PFSK-1 (cell line): ENCODE results near the gene TMEM52B.

Source experiments
- FOXP2 ChIP-seq: optimal IDR thresholded peaks from 2 replicates; pipeline ENCODE3; 2011; ENCODE audit warnings: borderline replicate concordance, control low read depth, inconsistent platforms; ENCODE audit not compliant: insufficient read depth; ENCODE audit errors: extremely low read length, extremely low read depth
- POLR2AphosphoS5 ChIP-seq: IDR thresholded peaks from 2 replicates; pipeline ENCODE4 v1.6.1; 2012; ENCODE audit warnings: low read depth, mild to moderate bottlenecking, control low read depth, low read length, moderate library complexity
- SIN3A ChIP-seq: IDR thresholded peaks from 2 replicates; pipeline ENCODE4 v1.6.1; 2012; ENCODE audit warnings: mild to moderate bottlenecking, low read length, moderate library complexity, borderline replicate concordance; ENCODE audit not compliant: insufficient read depth
- TAF1 ChIP-seq: IDR thresholded peaks from 2 replicates; pipeline ENCODE4 v1.6.1; 2012; ENCODE audit warnings: low read length, control low read depth, borderline replicate concordance; ENCODE audit not compliant: insufficient read depth
- TF ChIP-seq, protein P1 (sequence below), 2 experiments: IDR thresholded peaks; 2 replicates each; pipeline versions ENCODE4 v1.6.1 to v1.8.0; 2011 to 2012; ENCODE audit warnings: low read depth in 2 of 2, low read length in 2 of 2, control low read depth in 1 of 2, inconsistent platforms in 1 of 2, mild to moderate bottlenecking in 1 of 2, moderate library complexity in 1 of 2; ENCODE audit not compliant: insufficient read depth in 1 of 2

TMEM52B gene

DNA sequence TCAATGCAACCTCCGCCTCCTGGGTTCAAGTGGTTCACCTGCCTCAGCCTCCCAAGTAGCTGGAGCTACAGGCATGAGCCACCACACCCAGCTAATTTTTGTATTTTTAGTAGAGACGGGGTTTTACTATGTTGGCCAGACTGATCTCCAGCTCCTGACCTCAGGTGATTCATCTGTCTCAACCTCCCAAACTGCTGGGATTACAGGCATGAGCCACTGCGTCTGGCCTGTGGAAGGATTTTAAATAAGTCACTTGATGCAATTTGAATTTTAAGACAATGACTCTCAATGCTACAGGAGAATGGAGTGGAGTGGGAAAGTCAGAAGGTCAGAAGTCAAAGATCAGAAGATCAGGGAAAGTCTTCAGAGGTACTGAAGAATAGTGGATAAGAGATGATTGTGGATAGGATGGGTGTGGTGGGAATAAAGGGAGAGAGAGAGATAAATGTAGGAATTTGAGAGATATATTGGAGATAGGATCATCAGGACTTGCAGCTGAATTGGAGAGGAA, 15.4 kb downstream of the TMEM52B start:
- no peak for TF ChIP-seq FOXP2
- TF ChIP-seq, protein P1, sequence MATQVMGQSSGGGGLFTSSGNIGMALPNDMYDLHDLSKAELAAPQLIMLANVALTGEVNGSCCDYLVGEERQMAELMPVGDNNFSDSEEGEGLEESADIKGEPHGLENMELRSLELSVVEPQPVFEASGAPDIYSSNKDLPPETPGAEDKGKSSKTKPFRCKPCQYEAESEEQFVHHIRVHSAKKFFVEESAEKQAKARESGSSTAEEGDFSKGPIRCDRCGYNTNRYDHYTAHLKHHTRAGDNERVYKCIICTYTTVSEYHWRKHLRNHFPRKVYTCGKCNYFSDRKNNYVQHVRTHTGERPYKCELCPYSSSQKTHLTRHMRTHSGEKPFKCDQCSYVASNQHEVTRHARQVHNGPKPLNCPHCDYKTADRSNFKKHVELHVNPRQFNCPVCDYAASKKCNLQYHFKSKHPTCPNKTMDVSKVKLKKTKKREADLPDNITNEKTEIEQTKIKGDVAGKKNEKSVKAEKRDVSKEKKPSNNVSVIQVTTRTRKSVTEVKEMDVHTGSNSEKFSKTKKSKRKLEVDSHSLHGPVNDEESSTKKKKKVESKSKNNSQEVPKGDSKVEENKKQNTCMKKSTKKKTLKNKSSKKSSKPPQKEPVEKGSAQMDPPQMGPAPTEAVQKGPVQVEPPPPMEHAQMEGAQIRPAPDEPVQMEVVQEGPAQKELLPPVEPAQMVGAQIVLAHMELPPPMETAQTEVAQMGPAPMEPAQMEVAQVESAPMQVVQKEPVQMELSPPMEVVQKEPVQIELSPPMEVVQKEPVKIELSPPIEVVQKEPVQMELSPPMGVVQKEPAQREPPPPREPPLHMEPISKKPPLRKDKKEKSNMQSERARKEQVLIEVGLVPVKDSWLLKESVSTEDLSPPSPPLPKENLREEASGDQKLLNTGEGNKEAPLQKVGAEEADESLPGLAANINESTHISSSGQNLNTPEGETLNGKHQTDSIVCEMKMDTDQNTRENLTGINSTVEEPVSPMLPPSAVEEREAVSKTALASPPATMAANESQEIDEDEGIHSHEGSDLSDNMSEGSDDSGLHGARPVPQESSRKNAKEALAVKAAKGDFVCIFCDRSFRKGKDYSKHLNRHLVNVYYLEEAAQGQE (IDR thresholded peaks at IDR 0.05; ENCODE audit: insufficient read depth in 1 of 2, low read depth in 2 of 2, low read length in 2 of 2) = no peak
- TF ChIP-seq POLR2AphosphoS5 = no peak
- TF ChIP-seq SIN3A = no peak
- TF ChIP-seq TAF1 = no peak

DNA sequence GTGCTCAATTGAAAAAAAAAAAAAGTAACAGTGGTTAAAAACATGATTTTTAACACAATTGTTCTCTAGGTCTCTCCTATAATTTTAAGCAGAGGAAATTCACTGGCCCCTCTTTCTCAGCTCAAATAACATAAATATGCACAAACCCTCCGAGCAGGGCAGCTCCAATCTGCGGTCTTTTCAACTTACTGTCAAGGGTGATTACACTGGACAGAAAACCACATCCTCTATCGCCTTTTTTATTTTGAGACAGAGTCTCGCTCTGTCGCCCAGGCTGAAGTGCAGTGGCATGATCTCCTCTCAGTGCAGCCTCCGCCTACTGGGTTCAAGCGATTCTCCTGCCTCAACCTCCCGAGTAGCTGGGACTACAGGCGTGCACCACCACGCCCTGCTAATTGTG, 17.4 kb downstream of the TMEM52B start:
- TF ChIP-seq FOXP2 (no peak), SIN3A (no peak), TAF1 (no peak), POLR2AphosphoS5 (no peak)
- TF ChIP-seq, protein P1 (IDR thresholded peaks at IDR 0.05; ENCODE audit: insufficient read depth in 1 of 2, low read depth in 2 of 2, low read length in 2 of 2) = no peak

DNA sequence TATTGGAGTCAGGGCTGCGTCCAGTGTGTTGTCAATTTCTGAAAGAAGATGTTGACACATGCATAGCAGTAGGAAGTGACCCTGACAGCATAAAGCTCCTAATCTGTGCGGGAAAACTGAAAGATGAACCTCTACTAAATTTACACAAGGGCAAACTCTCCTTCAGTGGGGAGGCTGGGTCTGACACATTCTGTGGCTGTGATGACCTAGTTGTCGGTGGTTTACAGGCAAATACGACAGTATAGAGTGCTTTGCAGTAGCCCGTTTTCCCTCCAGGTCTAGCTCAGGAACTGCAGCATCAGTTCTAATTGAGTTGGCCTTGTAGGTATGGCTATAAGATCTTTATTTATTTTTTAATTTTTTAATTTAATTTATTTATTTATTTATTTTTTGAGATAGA, 19.0 kb downstream of the TMEM52B start:
- no peak for TF ChIP-seq POLR2AphosphoS5
- no peak for TF ChIP-seq FOXP2
- no peak for TF ChIP-seq TAF1
- TF ChIP-seq SIN3A = no peak
- TF ChIP-seq, protein P1 (IDR thresholded peaks at IDR 0.05; ENCODE audit: insufficient read depth in 1 of 2, low read depth in 2 of 2, low read length in 2 of 2) = no peak

DNA sequence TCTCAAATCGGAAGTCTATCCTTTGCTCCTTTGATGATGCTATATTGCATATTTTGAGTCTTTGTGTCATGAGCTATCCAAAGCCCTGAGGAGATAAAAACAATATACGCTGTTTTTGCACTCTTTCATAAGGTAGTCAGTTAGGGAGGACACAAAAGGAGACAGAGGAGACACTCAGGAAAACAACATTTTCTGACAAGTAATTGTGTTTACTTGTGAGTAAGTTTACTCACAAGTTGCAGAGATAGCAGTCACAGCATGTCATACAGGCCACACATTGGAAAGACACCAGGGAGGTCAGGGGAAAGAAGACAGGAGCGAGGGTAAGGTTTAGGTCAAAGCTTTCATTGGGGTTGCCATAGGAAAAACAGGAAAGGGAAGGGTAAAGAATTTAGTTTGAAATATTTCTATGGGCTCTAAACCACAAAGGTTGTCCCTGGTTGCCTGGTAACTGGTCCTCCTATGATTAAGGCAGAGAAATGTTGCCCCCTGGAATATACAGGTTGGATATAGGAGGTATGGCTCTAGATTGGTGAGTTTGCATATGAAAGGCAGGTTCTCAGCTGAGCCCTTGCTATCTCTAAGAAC, 26.5 kb downstream of the TMEM52B start:
- TF ChIP-seq SIN3A (no peak), FOXP2 (no peak)
- TF ChIP-seq, protein P1 (IDR thresholded peaks at IDR 0.05; ENCODE audit: insufficient read depth in 1 of 2, low read depth in 2 of 2, low read length in 2 of 2) = no peak

DNA sequence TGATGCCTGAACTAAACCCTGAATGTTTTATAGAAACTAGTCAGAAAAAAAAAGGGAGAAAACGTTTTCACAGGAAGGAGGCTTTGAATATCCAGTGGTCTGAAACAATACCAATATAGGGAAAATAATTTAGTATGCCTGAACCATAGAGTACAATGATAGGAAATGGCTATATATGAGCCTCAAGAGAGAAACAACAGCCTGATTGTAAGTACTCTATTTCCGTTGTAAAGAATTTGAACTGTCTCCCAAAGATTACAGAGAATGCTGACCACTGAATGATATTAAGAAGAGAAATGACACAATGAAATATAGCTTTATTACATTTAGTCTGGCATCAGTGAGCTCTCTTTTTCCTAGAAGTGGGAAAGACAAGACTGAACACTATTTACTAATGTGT, 28.3 kb downstream of the TMEM52B start:
- no peak for TF ChIP-seq POLR2AphosphoS5
- TF ChIP-seq, protein P1 (IDR thresholded peaks at IDR 0.05; ENCODE audit: insufficient read depth in 1 of 2, low read depth in 2 of 2, low read length in 2 of 2) = no peak
- TF ChIP-seq TAF1 = no peak
- no peak for TF ChIP-seq SIN3A
